Peyer's patch (tissue), 4 donors: ENCODE data around the gene EMC1. TPM values are rescaled to one million over a fixed set of nuclear protein-coding genes. Genes with fewer than 3 reads are reported as not detected.

ENCODE experiments used
- DNase-seq, 3 donors: peaks; one replicate each; pipeline ENCODE4 v3.0.0-alpha.2; 2017 to 2019
- H3K27ac ChIP-seq, 4 donors: fragments of 200-600 bp; sonication (generic); one replicate each; pipeline ENCODE4 v1.5.1; 2016 to 2019
- H3K27me3 ChIP-seq, 2 donors: fragments of 200-600 bp; sonication (generic); one replicate each; pipeline ENCODE4 v1.5.1; 2019
- H3K36me3 ChIP-seq, 3 donors: fragments of 200-600 bp; sonication (generic); one replicate each; pipeline ENCODE4 v1.5.1; 2016 to 2019
- H3K4me1 ChIP-seq, 4 donors: fragments of 200-600 bp; sonication (generic); one replicate each; pipeline ENCODE4 v1.5.1; 2016 to 2019
- H3K4me3 ChIP-seq, 4 donors: fragments of 200-600 bp; sonication (generic); 1 replicate in 3 of 4; 2 replicates in 1 of 4; pipeline ENCODE4 v1.5.1; 2016 to 2019; ENCODE audit warnings: mild to moderate bottlenecking in 1 of 4
- H3K9me3 ChIP-seq, 4 donors: fragments of 200-600 bp; sonication (generic); one replicate each; pipeline ENCODE4 v1.5.1; 2016 to 2019; ENCODE audit warnings: mild to moderate bottlenecking in 1 of 4
- CTCF ChIP-seq, 6 experiments: fragments of 450-650 bp in 4 of 6; fragments of 200-600 bp in 2 of 6; sonication (generic) in 1 of 6; IDR thresholded peaks; one replicate each; pipeline ENCODE4 v1.5.1; 2017 to 2019; ENCODE audit warnings: antibody characterized with exemption in 6 of 6, mild to moderate bottlenecking in 3 of 6, moderate library complexity in 1 of 6
- POLR2A ChIP-seq, 2 donors: fragments of 450-650 bp; IDR thresholded peaks; one replicate each; pipeline ENCODE4 v1.5.1; 2017; ENCODE audit warnings: antibody characterized with exemption in 2 of 2, mild to moderate bottlenecking in 2 of 2, moderate library complexity in 2 of 2
- total RNA-seq, 4 donors: library from RNA; depleted of rRNA; stranded (reverse); fragments of >200 nt; gene quantifications; one replicate each; pipeline ENCODE4 v1.1.0, GENCODE V29; 2016

The EMC1 gene
- total RNA-seq, 4 donors from 2014 or later: 28.0 to 71.0 (median 37.0) TPM

- H3K27ac ChIP-seq: no peak overlapping the region
- peaks cover 0 to 100% (median 0%) of the 10 kb centered on the region in 3 donors for H3K36me3 ChIP-seq
- H3K27me3 ChIP-seq: no peaks in the 10 kb centered on the region
- no peak for DNase-seq
- H3K4me1 ChIP-seq: no peaks in the 10 kb centered on the region
- no peak overlapping the region for H3K4me3 ChIP-seq
- no peak for TF ChIP-seq POLR2A (IDR thresholded peaks at IDR 0.05)
- no peaks in the 10 kb centered on the region for H3K9me3 ChIP-seq
Measured at GRCh38 chr1:19169642-19170041, 81.7 kb downstream of the EMC1 start.

DNA sequence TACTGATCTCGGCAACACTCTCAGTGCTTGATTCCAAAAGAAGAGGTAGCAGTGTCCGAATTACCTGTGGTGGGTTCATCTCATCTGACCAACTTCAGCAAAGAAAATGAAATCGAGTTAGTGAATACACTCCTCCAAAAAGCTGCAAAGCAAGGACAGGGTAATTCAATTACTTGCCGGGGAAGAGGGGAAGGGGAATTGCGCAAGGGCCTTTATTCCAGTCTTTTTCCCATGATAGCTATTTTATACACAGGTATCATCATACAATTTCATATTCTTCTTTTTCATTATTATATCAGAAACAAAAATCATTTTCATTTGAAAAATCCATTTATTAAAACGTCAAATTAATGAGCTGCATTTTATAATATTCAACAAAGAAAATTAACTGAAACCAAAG is 84.2 kb downstream of the EMC1 start:
- Histone ChIP-seq H3K27me3 (no peaks in the 10 kb centered on the region), H3K27ac (no peak overlapping the region), H3K4me1 (no peaks in the 10 kb centered on the region), H3K36me3 (peaks cover 0 to 100% (median 0%) of the 10 kb centered on the region in 3 donors), H3K9me3 (no peaks in the 10 kb centered on the region), H3K4me3 (no peak overlapping the region)
- TF ChIP-seq POLR2A (IDR thresholded peaks at IDR 0.05) (no peak), CTCF (IDR thresholded peaks at IDR 0.05) (no peak)
- no peak for DNase-seq

DNA sequence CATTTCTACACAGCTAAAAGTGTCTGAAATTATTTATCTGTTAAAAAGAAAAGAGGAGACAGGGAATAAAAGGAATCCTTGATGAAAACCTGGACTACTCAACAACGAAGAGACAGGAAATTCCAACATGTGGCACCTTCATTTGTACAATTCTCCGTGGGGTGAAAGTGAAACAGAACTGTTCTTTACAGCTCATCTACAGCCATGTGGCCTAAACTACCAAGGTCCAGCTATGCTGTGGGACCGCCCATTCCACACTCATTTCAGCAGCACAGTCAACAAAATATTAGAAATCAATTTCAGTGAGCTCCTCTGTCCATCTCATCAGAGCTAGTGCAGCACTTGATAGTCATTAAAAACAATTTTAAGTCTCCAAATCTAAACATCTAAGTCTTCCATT is 85.3 kb downstream of the EMC1 start:
- Histone ChIP-seq H3K27ac (no peak overlapping the region), H3K4me3 (no peak overlapping the region), H3K27me3 (no peaks in the 10 kb centered on the region), H3K9me3 (no peaks in the 10 kb centered on the region), H3K4me1 (no peaks in the 10 kb centered on the region), H3K36me3 (peaks cover 0 to 100% (median 0%) of the 10 kb centered on the region in 3 donors)
- TF ChIP-seq POLR2A (IDR thresholded peaks at IDR 0.05): no peak
- TF ChIP-seq CTCF (IDR thresholded peaks at IDR 0.05): no peak
- no peak for DNase-seq

Other genes starting within 250 kb of the EMC1 start
- 100 to 1,000 TPM; 193 to 292 (median 229) TPM for gene UBR4, start 41.3 kb downstream of the EMC1 start, total RNA-seq
- 10 to 100 TPM in 3 of 4 donors, 1 to 10 TPM in 1; 9.8 to 26.4 (median 12.1) TPM for gene MRTO4, start 281 bp upstream of the EMC1 start, total RNA-seq
- gene AKR7A3, start 37.2 kb upstream of the EMC1 start, total RNA-seq: 100 to 1,000 TPM in 3 of 4 donors, 10 to 100 TPM in 1; 60.2 to 574 (median 416) TPM
- gene AKR7A2, start 60.6 kb upstream of the EMC1 start, total RNA-seq: 100 to 1,000 TPM in 3 of 4 donors, 10 to 100 TPM in 1; 56.1 to 168 (median 137) TPM
- 10 to 100 TPM; 19.0 to 76.8 (median 45.0) TPM for gene SLC66A1, start 60.8 kb upstream of the EMC1 start, total RNA-seq
- gene CAPZB, start 234.0 kb upstream of the EMC1 start, total RNA-seq: 100 to 1,000 TPM; 107 to 210 (median 119) TPM